Hepatocyte (in vitro differentiated cells): ENCODE measurements around the gene TRAFD1. TPM values are rescaled to one million over a fixed set of nuclear protein-coding genes. Genes with fewer than 3 reads are reported as not detected.

Experiments
- DNase-seq: peaks from one replicate; pipeline ENCODE4 v3.0.0-alpha.2; 2016; ENCODE audit warnings: low spot score
- H2AFZ ChIP-seq: fragments of 200-600 bp; sonication (generic); 2 replicates; pipeline ENCODE4 v1.6.0; 2016; ENCODE audit warnings: antibody characterized with exemption, mild to moderate bottlenecking
- H3K27ac ChIP-seq: fragments of 200-600 bp; sonication (generic); 2 replicates; pipeline ENCODE4 v1.5.1; 2016; ENCODE audit warnings: mild to moderate bottlenecking
- H3K27me3 ChIP-seq: fragments of 200-600 bp; sonication (generic); 2 replicates; pipeline ENCODE4 v1.6.1; 2016
- H3K36me3 ChIP-seq: fragments of 200-600 bp; sonication (generic); replicated peaks from 2 replicates; pipeline ENCODE4 v1.5.1; 2016; ENCODE audit warnings: low read depth; ENCODE audit not compliant: insufficient read depth
- H3K4me1 ChIP-seq: fragments of 200-600 bp; sonication (generic); 2 replicates; pipeline ENCODE4 v1.5.1; 2016; ENCODE audit warnings: mild to moderate bottlenecking, moderate library complexity; ENCODE audit not compliant: insufficient read depth
- H3K4me2 ChIP-seq: fragments of 200-600 bp; sonication (generic); 2 replicates; pipeline ENCODE4 v1.6.0; 2016
- H3K4me3 ChIP-seq: fragments of 200-600 bp; sonication (generic); 2 replicates; pipeline ENCODE4 v1.5.1; 2016; ENCODE audit warnings: mild to moderate bottlenecking
- H3K79me2 ChIP-seq: fragments of 200-600 bp; sonication (generic); 2 replicates; pipeline ENCODE4 v1.6.0; 2017; ENCODE audit warnings: mild to moderate bottlenecking
- H3K9me2 ChIP-seq: fragments of 200-600 bp; sonication (generic); replicated peaks from 2 replicates; pipeline ENCODE4 v1.6.0; 2017; ENCODE audit warnings: mild to moderate bottlenecking; ENCODE audit not compliant: insufficient read depth
- H3K9me3 ChIP-seq: fragments of 200-600 bp; sonication (generic); 2 replicates; pipeline ENCODE4 v1.5.1; 2016; ENCODE audit warnings: low read depth, mild to moderate bottlenecking
- H4K20me1 ChIP-seq: fragments of 200-600 bp; sonication (generic); 2 replicates; pipeline ENCODE4 v1.6.0; 2016; ENCODE audit warnings: mild to moderate bottlenecking; ENCODE audit not compliant: insufficient read depth, poor library complexity, severe bottlenecking
- CTCF ChIP-seq: fragments of 200-600 bp; sonication (generic); IDR thresholded peaks from 2 replicates; pipeline ENCODE4 v1.5.1; 2016; ENCODE audit warnings: antibody characterized with exemption, mild to moderate bottlenecking; ENCODE audit not compliant: poor library complexity
- EZH2 ChIP-seq: fragments of 200-600 bp; sonication (generic); IDR thresholded peaks from 2 replicates; pipeline ENCODE4 v1.6.1; 2016; ENCODE audit warnings: antibody characterized with exemption, mild to moderate bottlenecking, borderline replicate concordance
- EZH2phosphoT487 ChIP-seq: fragments of 200-600 bp; sonication (generic); IDR thresholded peaks from one replicate; pipeline ENCODE4 v1.6.1; 2018; ENCODE audit warnings: antibody characterized with exemption, mild to moderate bottlenecking, low read depth, moderate library complexity; ENCODE audit not compliant: unreplicated experiment, severe bottlenecking
- WGBS: methylation state at CpG from one replicate; pipeline ENCODE4 v1.1.6; 2016; ENCODE audit warnings: low lambda C conversion rate; ENCODE audit errors: missing lambda C conversion rate; 5-methylcytosine and 5-hydroxymethylcytosine counted together
- polyA plus RNA-seq: library from polyadenylated mRNA; unstranded; fragments of >200 nt; fragmentation: Nextera tagmentation; extraction: Ambion mirVana; gene quantifications from 2 replicates; pipeline ENCODE4 v1.2.1, GENCODE V29; 2016
- total RNA-seq: library from RNA; depleted of rRNA; stranded (reverse); fragments of >200 nt; gene quantifications from 2 replicates; pipeline ENCODE4 v1.2.3, GENCODE V29; 2014

The TRAFD1 gene
- total and polyA plus RNA-seq, 2 experiments from 2014 or later, result 37.1 to 37.3 TPM

- Histone ChIP-seq H3K4me2 (no peak overlapping the region), H3K4me3 (no peak overlapping the region), H3K9me3 (no peaks in the 10 kb centered on the region), H2AFZ (no peak overlapping the region), H3K27me3 (no peaks in the 10 kb centered on the region), H3K79me2 (no peaks in the 10 kb centered on the region), H3K9me2 (no peaks in the 10 kb centered on the region), H3K4me1 (no peaks in the 10 kb centered on the region), H4K20me1 (no peaks in the 10 kb centered on the region), H3K27ac (no peak overlapping the region), H3K36me3 (no peaks in the 10 kb centered on the region)
- DNase-seq, result no peak
- 96% methylated on average over 11 of the region's 12 CpGs for WGBS
- TF ChIP-seq EZH2phosphoT487 (no peak), CTCF (no peak), EZH2 (no peak)
Measured at GRCh38 chr12:112167031-112167461, 41.7 kb downstream of the TRAFD1 start.

- WGBS, result 95% methylated on average over 32 of the region's 32 CpGs
- H3K4me1 ChIP-seq, result no peaks in the 10 kb centered on the region
- no peak for DNase-seq
- H4K20me1 ChIP-seq, result no peaks in the 10 kb centered on the region
- no peaks in the 10 kb centered on the region for H3K27me3 ChIP-seq
- H3K4me3 ChIP-seq, result no peak overlapping the region
- no peak overlapping the region for H3K27ac ChIP-seq
- no peak overlapping the region for H3K4me2 ChIP-seq
- no peak overlapping the region for H2AFZ ChIP-seq
- no peaks in the 10 kb centered on the region for H3K79me2 ChIP-seq
- H3K36me3 ChIP-seq, result no peaks in the 10 kb centered on the region
- no peaks in the 10 kb centered on the region for H3K9me3 ChIP-seq
- no peaks in the 10 kb centered on the region for H3K9me2 ChIP-seq
- TF ChIP-seq EZH2phosphoT487, result no peak
- no peak for TF ChIP-seq CTCF
- TF ChIP-seq EZH2, result no peak
Measured at GRCh38 chr12:112167718-112168525, 42.6 kb downstream of the TRAFD1 start.

GRCh38 chr12:112168561-112168971, 43.2 kb downstream of the TRAFD1 start:
- H3K27me3 ChIP-seq, result no peaks in the 10 kb centered on the region
- H2AFZ ChIP-seq, result no peak overlapping the region
- H3K4me1 ChIP-seq, result no peaks in the 10 kb centered on the region
- no peak overlapping the region for H3K4me3 ChIP-seq
- no peak overlapping the region for H3K27ac ChIP-seq
- no peaks in the 10 kb centered on the region for H3K9me3 ChIP-seq
- no peaks in the 10 kb centered on the region for H3K79me2 ChIP-seq
- H3K4me2 ChIP-seq, result no peak overlapping the region
- H3K9me2 ChIP-seq, result no peaks in the 10 kb centered on the region
- no peak for DNase-seq
- WGBS, result 97% methylated on average over 8 of the region's 8 CpGs
- H3K36me3 ChIP-seq, result no peaks in the 10 kb centered on the region
- H4K20me1 ChIP-seq, result no peaks in the 10 kb centered on the region
- TF ChIP-seq EZH2 (no peak), EZH2phosphoT487 (no peak), CTCF (no peak)
